Stomach (tissue), 4 donors: ENCODE results near the gene SEPTIN10.

Experiments used
- CTCF ChIP-seq, 7 experiments: fragments of 450-650 bp in 4 of 7; fragments of 200-600 bp in 3 of 7; sonication (generic) in 3 of 7; IDR thresholded peaks; one replicate each; pipeline ENCODE4 v1.5.1; 2016 to 2019; ENCODE audit warnings: antibody characterized with exemption in 7 of 7, control low read depth in 2 of 7, mild to moderate bottlenecking in 1 of 7
- EP300 ChIP-seq: sonication (generic); formaldehyde crosslinking; IDR thresholded peaks from one replicate; pipeline ENCODE4 v1.6.1; 2017; ENCODE audit warnings: antibody characterized with exemption
- POLR2A ChIP-seq, 4 donors: fragments of 450-650 bp; IDR thresholded peaks; one replicate each; pipeline ENCODE4 v1.6.1; 2016; ENCODE audit warnings: antibody characterized with exemption in 4 of 4, control low read depth in 2 of 4, mild to moderate bottlenecking in 1 of 4, moderate library complexity in 1 of 4
- POLR2AphosphoS5 ChIP-seq, 3 donors: sonication (generic); formaldehyde crosslinking; IDR thresholded peaks; one replicate each; pipeline ENCODE4 v1.6.1; 2016; ENCODE audit warnings: antibody characterized with exemption in 3 of 3

GRCh38 chr2:109531221-109531620 is 82.5 kb downstream of the SEPTIN10 start:
- TF ChIP-seq CTCF (IDR thresholded peaks at IDR 0.05) (no peak), POLR2A (IDR thresholded peaks at IDR 0.05) (no peak), POLR2AphosphoS5 (IDR thresholded peaks at IDR 0.05) (no peak), EP300 (no peak)
